ENCODE results near the gene UBR2.
A peak's percentile ranks its signal among the peaks of the same experiment; 100 is the strongest.
"Not testable (repeated sequence)": the region's sequence is repeated elsewhere in the genome, so short reads cannot be mapped to it uniquely, and the experiment has no call there.

UBR2 gene

DNA sequence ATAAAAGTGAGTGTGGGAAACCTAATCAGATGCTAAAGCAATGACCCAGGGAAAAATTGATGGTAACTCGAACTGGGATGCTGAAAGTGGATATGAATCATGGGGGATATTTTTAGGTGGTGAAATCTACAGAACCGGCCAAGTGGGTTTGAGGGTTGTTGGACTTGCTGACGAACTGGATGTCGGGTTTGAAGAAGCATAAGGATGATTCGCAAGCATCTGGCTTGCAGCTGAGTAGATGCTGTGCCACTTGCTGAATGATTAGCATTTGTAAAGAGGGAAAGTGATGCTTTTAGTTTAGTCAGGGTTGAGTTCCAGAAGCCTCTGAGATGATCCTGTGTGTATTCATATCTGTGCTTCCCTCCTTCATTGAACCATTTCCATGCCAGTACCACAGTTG, 54.9 kb downstream of the UBR2 start:
- no peak for FAIRE-seq

- FAIRE-seq = no peak
These were observed 56.1 kb downstream of the UBR2 start for GRCh38 chr6:42619963-42620362.

DNA sequence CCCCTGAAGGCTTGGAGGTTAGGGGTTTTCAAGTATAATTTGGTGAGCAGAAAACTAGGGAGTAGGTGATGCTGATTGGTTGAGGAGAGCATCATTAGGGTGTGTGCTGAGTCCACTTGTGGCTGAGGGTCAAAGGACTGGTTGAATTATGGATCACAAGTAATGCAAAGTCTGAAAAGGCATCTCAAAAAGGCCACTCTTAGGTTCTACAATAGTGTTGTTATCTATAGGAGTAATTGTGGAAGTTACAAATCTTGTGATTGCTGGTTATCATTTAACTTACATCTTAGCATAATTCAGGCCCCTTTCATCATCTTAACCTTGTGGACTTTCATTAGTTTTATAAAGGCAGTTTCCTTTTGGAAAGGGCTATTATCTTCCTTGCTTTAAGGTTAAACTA, 60.8 kb downstream of the UBR2 start:
- FAIRE-seq = no peak

GRCh38 chr6:42627044-42627443, 63.2 kb downstream of the UBR2 start:
- FAIRE-seq = no peak

DNA sequence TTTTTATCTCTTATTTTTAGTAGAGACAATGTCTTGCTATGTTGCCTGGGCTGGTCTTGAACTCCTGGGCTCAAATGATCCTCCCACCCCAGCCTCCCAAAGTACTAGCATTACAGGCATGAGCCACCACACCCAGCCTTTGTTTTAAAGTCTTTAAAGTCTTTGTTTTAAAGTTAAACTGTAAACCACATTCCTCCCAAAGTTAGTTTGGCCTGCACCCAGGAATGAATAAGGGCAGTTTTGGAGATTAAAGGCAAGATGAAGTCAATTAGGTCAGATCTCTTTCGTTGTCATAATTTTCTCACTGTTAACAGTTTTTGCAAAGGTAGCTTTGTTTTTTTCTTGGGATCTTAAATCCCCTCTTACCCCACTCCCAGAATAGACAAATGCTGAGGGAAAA, 63.8 kb downstream of the UBR2 start:
- no peak for FAIRE-seq

DNA sequence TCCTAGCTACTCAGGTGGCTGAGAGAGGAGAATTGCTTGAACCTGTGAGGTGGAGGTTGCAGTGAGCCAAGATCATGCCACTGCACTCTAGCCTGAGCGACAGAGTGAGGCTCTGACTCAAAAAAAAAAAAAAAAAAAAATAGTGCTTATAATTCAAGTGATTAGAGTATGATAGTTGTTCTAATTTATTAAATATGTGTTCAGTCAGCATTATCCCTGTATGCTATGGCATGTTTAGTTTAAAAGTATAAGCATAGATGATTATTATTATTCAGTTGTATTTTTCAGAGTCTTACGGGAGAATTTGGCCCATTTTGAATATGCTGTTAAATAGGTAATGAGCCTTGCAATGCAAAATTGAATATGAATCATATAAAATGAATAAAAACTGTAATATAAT, 64.8 kb downstream of the UBR2 start:
- FAIRE-seq = no peak

- no peak for FAIRE-seq
These were observed 66.0 kb downstream of the UBR2 start for GRCh38 chr6:42629845-42630244.

DNA sequence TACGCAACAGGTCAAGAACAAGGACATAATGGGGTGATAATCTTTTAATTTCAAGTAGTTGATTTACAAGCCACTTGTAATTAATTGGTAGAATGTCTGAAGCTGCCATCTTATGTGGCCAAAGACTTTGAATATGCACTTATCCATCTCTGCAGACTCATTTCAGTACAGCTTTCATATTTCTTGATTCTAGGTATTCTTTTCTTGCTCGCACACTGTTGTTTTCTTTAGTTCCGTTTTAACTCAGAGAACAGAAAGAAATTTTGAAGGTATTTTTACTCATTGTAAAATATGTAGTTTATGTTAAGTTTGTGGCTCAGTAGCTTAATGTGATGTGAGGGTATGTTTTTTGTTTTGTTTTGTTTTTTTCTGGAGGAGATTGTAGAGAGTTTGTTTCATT, 73.9 kb downstream of the UBR2 start:
- no peak for FAIRE-seq

- FAIRE-seq = no peak
These were observed 79.0 kb downstream of the UBR2 start for GRCh38 chr6:42642794-42643193.

DNA sequence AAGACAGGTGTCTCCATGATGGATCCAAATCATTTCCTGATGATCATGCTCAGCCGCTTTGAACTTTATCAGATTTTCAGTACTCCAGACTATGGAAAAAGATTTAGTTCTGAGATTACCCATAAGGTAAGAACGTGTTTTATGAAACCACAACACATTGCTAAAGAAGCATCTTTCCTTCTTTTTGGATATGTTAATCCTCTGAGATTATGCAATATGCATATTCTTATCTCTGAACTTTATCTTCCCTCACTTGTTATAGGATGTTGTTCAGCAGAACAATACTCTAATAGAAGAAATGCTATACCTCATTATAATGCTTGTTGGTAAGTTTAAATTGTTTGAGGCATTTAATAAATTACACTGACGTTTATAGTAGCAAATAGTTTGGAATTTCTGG, 80.4 kb downstream of the UBR2 start:
- FAIRE-seq = no peak

DNA sequence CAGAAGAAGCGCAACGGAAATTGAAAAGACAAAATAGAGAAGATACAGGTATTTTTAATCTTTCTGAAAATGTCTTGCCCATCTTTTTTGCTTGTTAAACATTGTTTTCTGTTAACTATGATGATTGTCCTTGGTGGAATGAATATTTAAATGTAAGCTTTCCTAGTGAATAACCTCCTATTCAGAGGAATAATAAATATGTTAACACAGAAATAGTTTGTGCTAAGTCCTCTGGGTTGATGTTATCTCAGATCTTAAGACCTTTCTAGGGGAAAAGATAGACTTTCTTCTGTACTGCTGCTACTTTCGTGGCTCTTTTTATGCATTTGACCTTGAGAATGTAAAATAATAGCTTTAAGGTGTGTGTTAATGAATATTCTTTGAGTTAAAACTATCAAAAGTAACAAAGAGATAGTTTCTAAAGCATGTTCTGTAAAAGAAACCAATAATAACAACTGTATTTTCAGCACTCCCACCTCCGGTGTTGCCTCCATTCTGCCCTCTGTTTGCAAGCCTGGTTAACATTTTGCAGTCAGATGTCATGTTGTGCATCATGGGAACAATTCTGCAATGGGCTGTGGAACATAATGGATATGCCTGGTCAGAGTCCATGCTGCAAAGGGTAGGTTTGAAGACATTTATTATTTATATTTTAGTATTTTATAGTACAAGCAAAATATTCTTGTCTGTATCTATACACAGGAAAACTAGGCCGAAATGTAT, 88.4 kb downstream of the UBR2 start:
- no peak for FAIRE-seq

DNA sequence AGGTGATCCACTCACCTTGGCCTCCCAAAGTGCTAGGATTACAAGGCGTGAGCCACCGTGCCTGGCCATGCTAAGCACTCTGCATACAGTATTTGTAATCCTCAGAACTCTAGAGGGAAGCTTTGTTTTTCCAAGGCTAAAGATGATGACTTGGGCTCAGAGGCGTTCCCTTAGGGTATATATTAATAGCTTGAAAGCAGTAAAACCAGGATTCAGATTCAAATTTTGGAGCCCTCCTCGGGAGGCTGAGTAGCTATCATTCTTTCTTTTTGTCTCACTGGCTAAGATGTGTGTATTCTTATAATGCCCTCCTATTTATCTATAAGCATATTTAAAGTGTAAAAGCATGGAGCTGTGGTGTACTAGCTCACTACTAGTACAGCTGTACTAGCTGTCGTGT, 90.0 kb downstream of the UBR2 start:
- FAIRE-seq = no peak

- FAIRE-seq = no peak
These were observed 96.0 kb downstream of the UBR2 start for GRCh38 chr6:42659806-42660205.

DNA sequence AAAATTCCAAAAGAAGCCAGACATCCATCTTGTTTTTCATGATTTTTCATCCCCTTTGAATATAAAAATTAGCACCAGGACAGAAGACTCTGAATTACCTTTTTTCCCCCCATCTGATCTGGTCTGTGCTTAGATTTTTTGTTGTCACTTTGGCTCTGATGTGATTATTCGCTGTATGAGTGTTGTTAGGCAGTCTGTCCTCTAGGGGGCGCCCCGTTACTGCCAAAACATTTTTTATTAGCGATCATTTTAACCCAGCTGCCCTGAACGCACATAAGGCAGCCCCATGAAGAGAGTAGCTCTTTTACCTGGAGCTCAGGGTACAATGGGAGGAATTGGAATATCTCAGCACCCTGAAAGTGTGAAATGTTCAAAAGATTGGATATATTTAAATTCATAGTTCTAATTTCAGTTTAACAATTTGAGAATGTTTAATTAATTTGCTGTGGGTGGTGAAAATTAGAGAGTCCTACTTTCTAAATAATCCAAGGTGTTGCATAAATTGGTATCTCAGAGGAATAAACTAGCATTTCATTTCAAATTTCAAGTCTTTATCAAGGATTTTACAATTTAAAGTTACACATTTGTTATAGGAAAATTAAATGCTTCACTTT, 97.8 kb downstream of the UBR2 start:
- FAIRE-seq = peak; percentile 86

- FAIRE-seq = no peak
These were observed 100.9 kb downstream of the UBR2 start for GRCh38 chr6:42664718-42665117.

GRCh38 chr6:42674368-42674767, 110.5 kb downstream of the UBR2 start:
- FAIRE-seq = not testable (repeated sequence)

DNA sequence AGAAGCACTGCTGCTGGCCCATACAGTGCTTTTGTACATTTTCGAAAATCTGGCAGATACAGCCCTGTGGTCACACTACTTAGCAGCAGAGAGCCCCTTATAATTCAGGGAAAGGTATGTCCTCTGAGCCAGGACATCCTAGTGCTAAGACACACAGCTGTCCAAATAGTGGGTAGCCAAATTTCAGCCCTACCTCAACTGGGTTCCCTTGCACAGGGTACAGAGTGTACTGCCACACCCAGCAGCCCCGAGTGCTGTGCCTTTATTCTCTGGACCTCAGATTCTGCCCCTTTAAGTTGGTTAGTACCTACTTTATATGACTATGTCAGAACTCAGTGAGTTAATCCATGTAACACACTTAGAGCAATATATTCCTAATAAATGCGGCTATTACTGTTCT, 111.0 kb downstream of the UBR2 start:
- no peak for FAIRE-seq

GRCh38 chr6:42679358-42679757, 115.5 kb downstream of the UBR2 start:
- no peak for FAIRE-seq

GRCh38 chr6:42688281-42688680, 124.5 kb downstream of the UBR2 start:
- no peak for FAIRE-seq

DNA sequence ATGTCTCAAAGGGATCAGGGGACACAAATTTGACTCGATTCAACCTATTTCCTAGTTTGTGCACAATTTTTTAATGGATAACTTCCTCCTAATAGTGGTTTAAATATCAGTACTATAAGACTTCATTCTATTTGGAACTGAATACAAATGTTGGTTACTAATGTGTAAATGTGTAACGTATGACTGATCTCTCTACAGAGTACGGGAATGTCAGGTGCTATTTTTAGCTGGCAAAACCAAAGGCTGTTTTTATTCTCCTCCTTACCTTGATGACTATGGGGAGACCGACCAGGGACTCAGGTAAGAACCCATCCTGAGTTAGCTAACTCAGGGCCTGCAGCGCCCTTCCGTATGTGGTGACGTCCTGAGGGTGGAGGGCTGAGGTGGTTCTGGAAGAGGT, 125.5 kb downstream of the UBR2 start:
- FAIRE-seq = no peak

GRCh38 chr6:42690151-42690702, 126.4 kb downstream of the UBR2 start:
- FAIRE-seq = no peak

DNA sequence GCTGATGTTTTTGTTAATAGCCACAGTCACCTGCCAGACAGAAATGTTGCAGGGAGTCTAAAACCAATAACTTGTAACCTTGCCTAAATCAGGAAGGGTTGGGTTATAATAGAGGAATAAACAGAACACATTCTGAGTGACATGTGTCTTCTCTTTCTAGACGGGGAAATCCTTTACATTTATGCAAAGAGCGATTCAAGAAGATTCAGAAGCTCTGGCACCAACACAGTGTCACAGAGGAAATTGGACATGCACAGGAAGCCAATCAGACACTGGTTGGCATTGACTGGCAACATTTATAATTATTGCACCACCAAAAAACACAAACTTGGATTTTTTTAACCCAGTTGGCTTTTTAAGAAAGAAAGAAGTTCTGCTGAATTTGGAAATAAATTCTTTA, 127.0 kb downstream of the UBR2 start:
- FAIRE-seq = no peak

GRCh38 chr6:42692137-42692911, 128.5 kb downstream of the UBR2 start:
- no peak for FAIRE-seq
